Measurements from ENCODE around the gene PBX3.

GRCh38 chr9:125705893-125706292 lies 41.3 kb upstream of the PBX3 start:
- TF ChIP-seq PRDM10 (CRISPR knock-in tag; IDR thresholded peaks at IDR 0.05; ENCODE audit: low read depth) (no peak), CBX2 (IDR thresholded peaks at IDR 0.05; ENCODE audit: low read depth, low read length) (no peak), CBX2 (CRISPR knock-in tag; IDR thresholded peaks at IDR 0.05; ENCODE audit: low read depth) (no peak), GPN1 (CRISPR knock-in tag; IDR thresholded peaks at IDR 0.05; ENCODE audit: borderline replicate concordance) (no peak), FOXA3 (CRISPR knock-in tag; IDR thresholded peaks at IDR 0.05) (no peak), ATF4 (CRISPR knock-in tag; IDR thresholded peaks at IDR 0.05) (no peak), ZNF530 (CRISPR knock-in tag; IDR thresholded peaks at IDR 0.05; ENCODE audit: low read depth) (no peak), NKX3-1 (CRISPR knock-in tag; IDR thresholded peaks at IDR 0.05) (no peak), TCF12 (IDR thresholded peaks at IDR 0.05) (no peak), TCF12 (CRISPR knock-in tag; IDR thresholded peaks at IDR 0.05) (no peak), HDAC6 (IDR thresholded peaks at IDR 0.05; ENCODE audit: low read depth, low read length) (no peak)

Measured in HepG2 (cell line).